Neuronal stem cell (in vitro differentiated cells): ENCODE measurements around the gene KNOP1.

Experiments used
- DNase-seq: peaks from one replicate; pipeline ENCODE4 v3.0.0-alpha.2; 2013; ENCODE audit warnings: low spot score
- H2AFZ ChIP-seq: one replicate; pipeline ENCODE4 v1.6.1; 2013; ENCODE audit warnings: mild to moderate bottlenecking, low read length, inconsistent platforms
- H2AK5ac ChIP-seq: 2 replicates; pipeline ENCODE4 v1.6.1; 2013; ENCODE audit warnings: low read depth, mild to moderate bottlenecking, inconsistent platforms, low read length, moderate library complexity, mixed read lengths
- H2BK120ac ChIP-seq: 2 replicates; pipeline ENCODE4 v1.6.1; 2013; ENCODE audit warnings: low read depth, mild to moderate bottlenecking, inconsistent platforms, low read length, moderate library complexity, mixed read lengths
- H2BK12ac ChIP-seq: one replicate; pipeline ENCODE4 v1.6.1; 2013; ENCODE audit warnings: low read length, inconsistent platforms
- H2BK15ac ChIP-seq: 2 replicates; pipeline ENCODE4 v1.6.1; 2013; ENCODE audit warnings: mild to moderate bottlenecking, low read length, inconsistent platforms, mixed read lengths
- H2BK5ac ChIP-seq: one replicate; pipeline ENCODE4 v1.6.1; 2013; ENCODE audit warnings: inconsistent platforms, mild to moderate bottlenecking, low read length, moderate library complexity
- H3K14ac ChIP-seq: one replicate; pipeline ENCODE4 v1.6.1; 2013; ENCODE audit warnings: low read length, inconsistent platforms
- H3K18ac ChIP-seq: 2 replicates; pipeline ENCODE4 v1.6.1; 2013; ENCODE audit warnings: low read length, inconsistent platforms
- H3K23ac ChIP-seq: 2 replicates; pipeline ENCODE4 v1.6.1; 2013; ENCODE audit warnings: low read depth, mild to moderate bottlenecking, mixed read lengths, low read length, inconsistent platforms; ENCODE audit not compliant: poor library complexity
- H3K27ac ChIP-seq: replicated peaks from 3 replicates; pipeline ENCODE4 v1.5.1; 2013; ENCODE audit warnings: low read length, inconsistent platforms
- H3K27me3 ChIP-seq, 3 experiments: 2 replicates each; pipeline ENCODE4 v1.6.1; 2013; ENCODE audit warnings: low read length in 3 of 3, mild to moderate bottlenecking in 2 of 3, inconsistent platforms in 1 of 3, low read depth in 1 of 3, mixed read lengths in 1 of 3, moderate library complexity in 1 of 3; ENCODE audit not compliant: control insufficient read depth in 3 of 3, insufficient read depth in 3 of 3
- H3K36me3 ChIP-seq, 2 donors: replicated peaks in 1 of 2; 2 replicates each; pipeline ENCODE4 v1.6.1; 2013; ENCODE audit warnings: low read length in 2 of 2; ENCODE audit not compliant: control insufficient read depth in 2 of 2, insufficient read depth in 2 of 2
- H3K4ac ChIP-seq: 2 replicates; pipeline ENCODE4 v1.6.1; 2013; ENCODE audit warnings: inconsistent platforms, mild to moderate bottlenecking, low read length, moderate library complexity
- H3K4me1 ChIP-seq, 2 donors: 1 replicate in 1 of 2; 2 replicates in 1 of 2; pipeline ENCODE4 v1.6.1; 2013; ENCODE audit warnings: low read length in 2 of 2, low read depth in 1 of 2; ENCODE audit not compliant: control insufficient read depth in 2 of 2, insufficient read depth in 1 of 2
- H3K4me2 ChIP-seq: one replicate; pipeline ENCODE4 v1.6.1; 2013; ENCODE audit warnings: mild to moderate bottlenecking, low read length, inconsistent platforms; ENCODE audit not compliant: insufficient read depth, poor library complexity, severe bottlenecking
- H3K4me3 ChIP-seq, 2 donors: 2 replicates each; pipeline ENCODE4 v1.5.1; 2013; ENCODE audit warnings: low read length in 2 of 2, mild to moderate bottlenecking in 2 of 2, inconsistent platforms in 1 of 2, moderate library complexity in 1 of 2
- H3K79me1 ChIP-seq: one replicate; pipeline ENCODE4 v1.6.1; 2013; ENCODE audit warnings: low read depth, mild to moderate bottlenecking, inconsistent platforms, low read length, moderate library complexity
- H3K9ac ChIP-seq: one replicate; pipeline ENCODE4 v1.6.1; 2013; ENCODE audit warnings: mild to moderate bottlenecking, low read depth, low read length, inconsistent platforms; ENCODE audit not compliant: poor library complexity
- H3K9me3 ChIP-seq, 2 donors: replicated peaks in 1 of 2; 2 replicates each; pipeline versions ENCODE3 to v1.6.1; 2013; ENCODE audit warnings: low read length in 2 of 2, mild to moderate bottlenecking in 2 of 2, inconsistent platforms in 1 of 2, low read depth in 1 of 2, mixed read lengths in 1 of 2, moderate library complexity in 1 of 2; ENCODE audit not compliant: control insufficient read depth in 2 of 2, insufficient read depth in 1 of 2
- H4K8ac ChIP-seq: one replicate; pipeline ENCODE4 v1.6.1; 2013; ENCODE audit warnings: low read depth, mild to moderate bottlenecking, inconsistent platforms, low read length, moderate library complexity
- H4K91ac ChIP-seq: one replicate; pipeline ENCODE4 v1.6.1; 2013; ENCODE audit warnings: low read length, low read depth, mild to moderate bottlenecking, inconsistent platforms; ENCODE audit not compliant: poor library complexity
- WGBS, 2 donors: extraction: QIAGEN DNeasy Blood & Tissue Kit; methylation state at CpG; one replicate each; pipeline ENCODE4 v1.1.7; 2013; ENCODE audit warnings: missing lambda C conversion rate in 2 of 2, mixed read lengths in 1 of 2; ENCODE audit not compliant: insufficient read length in 2 of 2, insufficient replicate concordance in 1 of 2; ENCODE audit errors: extremely low coverage in 2 of 2; 5-methylcytosine and 5-hydroxymethylcytosine counted together

Gene KNOP1

DNA sequence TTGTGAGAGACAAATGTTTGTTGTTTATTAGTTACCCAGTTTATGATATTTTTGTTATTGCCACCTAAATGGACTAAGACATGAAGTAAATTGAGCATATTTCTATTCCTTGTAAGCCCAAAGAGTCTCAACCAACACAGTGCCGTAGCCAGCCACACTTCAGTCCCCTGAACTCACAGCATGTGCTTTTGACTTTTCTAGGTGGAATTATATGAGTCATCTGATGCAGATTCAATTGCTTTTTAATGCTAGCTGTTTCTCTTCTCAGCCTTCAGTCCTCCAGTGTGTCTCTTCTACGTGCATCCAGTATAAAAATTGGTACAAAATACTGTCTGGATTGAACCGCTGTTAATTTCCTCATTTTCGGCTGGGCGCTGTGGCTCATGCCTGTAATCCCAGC, 39.0 kb upstream of the KNOP1 start:
- Histone ChIP-seq H2AFZ (no peak overlapping the region), H3K4ac (no peak overlapping the region), H2BK5ac (no peak overlapping the region), H3K27me3 (no peaks in the 10 kb centered on the region), H3K18ac (no peak overlapping the region), H3K4me3 (no peak overlapping the region), H3K36me3 (peaks cover 0 to 2% of the 10 kb centered on the region in 2 donors), H3K27ac (no peak overlapping the region), H4K91ac (no peak overlapping the region), H2BK12ac (no peak overlapping the region), H3K4me2 (no peak overlapping the region), H2BK120ac (no peak overlapping the region), H3K9ac (no peak overlapping the region), H2AK5ac (no peak overlapping the region), H2BK15ac (no peak overlapping the region), H4K8ac (no peak overlapping the region), H3K14ac (no peak overlapping the region), H3K9me3 (no peaks in the 10 kb centered on the region), H3K79me1 (no peaks in the 10 kb centered on the region), H3K4me1 (no peaks in the 10 kb centered on the region), H3K23ac (no peak overlapping the region)
- no peak for DNase-seq
- no CpG with 5 or more reads among the region's 5 CpGs for WGBS, 2 donors

DNA sequence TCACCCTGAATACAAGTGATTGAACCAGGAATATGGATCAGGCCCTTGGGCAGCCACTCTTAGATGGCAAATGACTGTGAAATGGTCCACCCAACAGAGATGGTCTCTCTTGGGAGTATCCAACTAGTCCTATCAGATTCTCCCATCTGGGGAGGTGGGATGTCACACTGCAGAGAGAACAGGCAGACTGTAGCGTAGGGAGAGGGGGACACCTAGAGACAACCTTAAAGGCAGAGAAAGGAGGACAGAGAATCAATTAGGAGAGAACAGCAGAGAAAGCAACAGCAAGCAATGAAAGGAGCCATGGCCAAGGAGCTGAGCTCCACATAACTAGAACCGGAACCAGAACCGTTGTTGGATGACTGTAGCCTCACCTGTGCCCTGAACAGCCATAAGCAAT, 37.2 kb upstream of the KNOP1 start:
- H2AK5ac ChIP-seq, result no peak overlapping the region
- H3K9ac ChIP-seq, result no peak overlapping the region
- no CpG with 5 or more reads among the region's 3 CpGs for WGBS, 2 donors

DNA sequence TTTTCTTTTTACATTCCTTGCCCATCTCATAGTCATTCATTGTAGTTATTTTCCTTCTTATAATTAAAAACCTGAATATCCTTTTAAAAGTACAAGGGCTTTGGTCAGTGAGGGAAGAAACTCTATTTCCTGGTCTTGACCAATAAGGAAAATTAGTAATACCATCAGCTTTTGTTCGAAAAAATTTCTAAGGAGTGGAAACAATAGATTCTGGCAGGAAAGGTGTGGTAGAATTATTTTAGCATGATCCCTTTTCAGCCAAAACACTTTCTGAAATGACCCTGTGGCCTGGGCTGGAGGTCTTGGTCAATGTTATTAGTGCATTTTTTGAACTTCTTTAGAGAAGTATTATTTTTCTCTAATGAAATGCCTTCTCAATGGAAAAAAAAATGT, 36.6 kb upstream of the KNOP1 start:
- H3K79me1 ChIP-seq, result no peaks in the 10 kb centered on the region
- no peak overlapping the region for H3K27ac ChIP-seq

More for the DNA sequence above, 37.2 kb upstream of the KNOP1 start:
- H3K4me2 ChIP-seq, result no peak overlapping the region
- H3K4me3 ChIP-seq, result no peak overlapping the region
- H2BK15ac ChIP-seq, result no peak overlapping the region
- no peak overlapping the region for H3K27ac ChIP-seq
- H4K91ac ChIP-seq, result no peak overlapping the region
- no peak for DNase-seq
- H2BK12ac ChIP-seq, result no peak overlapping the region
- H3K36me3 ChIP-seq, result peaks cover 0 to 2% of the 10 kb centered on the region in 2 donors
- H3K27me3 ChIP-seq, result no peaks in the 10 kb centered on the region
- H3K23ac ChIP-seq, result no peak overlapping the region
- no peak overlapping the region for H2BK5ac ChIP-seq
- H3K9me3 ChIP-seq, result no peaks in the 10 kb centered on the region
- H3K4me1 ChIP-seq, result peaks cover 0 to 3% of the 10 kb centered on the region in 2 donors
- no peak overlapping the region for H3K18ac ChIP-seq
- no peak overlapping the region for H3K14ac ChIP-seq
- H2BK120ac ChIP-seq, result no peak overlapping the region
- H3K4ac ChIP-seq, result no peak overlapping the region
- no peak overlapping the region for H2AFZ ChIP-seq
- H4K8ac ChIP-seq, result no peak overlapping the region
- H3K79me1 ChIP-seq, result no peaks in the 10 kb centered on the region

GRCh38 chr16:19753815-19754643, 36.0 kb upstream of the KNOP1 start:
- H3K4me3 ChIP-seq, result no peak overlapping the region
- H2AFZ ChIP-seq, result no peak overlapping the region
- DNase-seq, result no peak
- H3K14ac ChIP-seq, result no peak overlapping the region
- H3K36me3 ChIP-seq, result peaks cover 0 to 2% of the 10 kb centered on the region in 2 donors
- H3K18ac ChIP-seq, result no peak overlapping the region
- H4K8ac ChIP-seq, result no peak overlapping the region
- no peak overlapping the region for H3K4ac ChIP-seq
- no peak overlapping the region for H4K91ac ChIP-seq
- no peaks in the 10 kb centered on the region for H3K9me3 ChIP-seq
- no peaks in the 10 kb centered on the region for H3K79me1 ChIP-seq
- H3K27ac ChIP-seq, result no peak overlapping the region
- no peak overlapping the region for H3K4me2 ChIP-seq
- H2BK120ac ChIP-seq, result no peak overlapping the region
- H3K9ac ChIP-seq, result no peak overlapping the region
- H3K4me1 ChIP-seq, result peaks cover 0 to 3% of the 10 kb centered on the region in 2 donors
- no peak overlapping the region for H2BK5ac ChIP-seq
- WGBS, 2 donors, result no CpG with 5 or more reads among the region's 12 CpGs
- H2AK5ac ChIP-seq, result no peak overlapping the region
- H2BK15ac ChIP-seq, result no peak overlapping the region
- no peak overlapping the region for H3K23ac ChIP-seq
- H2BK12ac ChIP-seq, result no peak overlapping the region
- no peaks in the 10 kb centered on the region for H3K27me3 ChIP-seq

More for the DNA sequence above, 36.6 kb upstream of the KNOP1 start:
- Histone ChIP-seq H3K23ac (no peak overlapping the region), H3K4me2 (no peak overlapping the region), H4K8ac (no peak overlapping the region), H3K4me3 (no peak overlapping the region), H2BK15ac (no peak overlapping the region), H2BK120ac (no peak overlapping the region), H3K18ac (no peak overlapping the region), H3K4me1 (peaks cover 0 to 3% of the 10 kb centered on the region in 2 donors), H2BK12ac (no peak overlapping the region), H3K9ac (no peak overlapping the region), H3K27me3 (no peaks in the 10 kb centered on the region), H2AFZ (no peak overlapping the region), H2AK5ac (no peak overlapping the region), H3K9me3 (no peaks in the 10 kb centered on the region), H3K14ac (no peak overlapping the region), H3K4ac (no peak overlapping the region), H3K36me3 (peaks cover 0 to 2% of the 10 kb centered on the region in 2 donors), H4K91ac (no peak overlapping the region), H2BK5ac (no peak overlapping the region)
- WGBS, 2 donors, result no CpG with 5 or more reads among the region's 1 CpG
- no peak for DNase-seq
